NB4 (cell line): ENCODE results near the gene CA12.
A peak's percentile ranks its signal among the peaks of the same experiment; 100 is the strongest.

Experiments
- DNase-seq: peaks from one replicate; pipeline ENCODE4 v3.0.0; 2010; ENCODE audit warnings: low read depth
- H3K4me3 ChIP-seq: one replicate; pipeline ENCODE4 v1.5.1; 2011; ENCODE audit warnings: mild to moderate bottlenecking, low read depth, low read length, moderate library complexity
- MAX ChIP-seq: IDR thresholded peaks from 2 replicates; pipeline ENCODE4 v1.6.1; 2011; ENCODE audit warnings: low read depth, low read length
- MYC ChIP-seq: IDR thresholded peaks from 2 replicates; pipeline ENCODE4 v1.6.1; 2011; ENCODE audit warnings: low read depth, low read length
- POLR2A ChIP-seq: IDR thresholded peaks from 2 replicates; pipeline ENCODE4 v1.6.1; 2011; ENCODE audit warnings: mild to moderate bottlenecking; ENCODE audit not compliant: insufficient read length; ENCODE audit errors: extremely low read depth
- TF ChIP-seq, protein P1 (sequence below): IDR thresholded peaks from one replicate; pipeline ENCODE4 v1.5.1; 2012; ENCODE audit warnings: low read depth, low read length

The CA12 gene

GRCh38 chr15:63283126-63283525, 98.5 kb downstream of the CA12 start:
- peak; percentile 90 for DNase-seq
- TF ChIP-seq, protein P1, sequence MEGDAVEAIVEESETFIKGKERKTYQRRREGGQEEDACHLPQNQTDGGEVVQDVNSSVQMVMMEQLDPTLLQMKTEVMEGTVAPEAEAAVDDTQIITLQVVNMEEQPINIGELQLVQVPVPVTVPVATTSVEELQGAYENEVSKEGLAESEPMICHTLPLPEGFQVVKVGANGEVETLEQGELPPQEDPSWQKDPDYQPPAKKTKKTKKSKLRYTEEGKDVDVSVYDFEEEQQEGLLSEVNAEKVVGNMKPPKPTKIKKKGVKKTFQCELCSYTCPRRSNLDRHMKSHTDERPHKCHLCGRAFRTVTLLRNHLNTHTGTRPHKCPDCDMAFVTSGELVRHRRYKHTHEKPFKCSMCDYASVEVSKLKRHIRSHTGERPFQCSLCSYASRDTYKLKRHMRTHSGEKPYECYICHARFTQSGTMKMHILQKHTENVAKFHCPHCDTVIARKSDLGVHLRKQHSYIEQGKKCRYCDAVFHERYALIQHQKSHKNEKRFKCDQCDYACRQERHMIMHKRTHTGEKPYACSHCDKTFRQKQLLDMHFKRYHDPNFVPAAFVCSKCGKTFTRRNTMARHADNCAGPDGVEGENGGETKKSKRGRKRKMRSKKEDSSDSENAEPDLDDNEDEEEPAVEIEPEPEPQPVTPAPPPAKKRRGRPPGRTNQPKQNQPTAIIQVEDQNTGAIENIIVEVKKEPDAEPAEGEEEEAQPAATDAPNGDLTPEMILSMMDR: no peak
- TF ChIP-seq MAX (no peak), POLR2A (no peak), MYC (no peak)
- no peak overlapping the region for H3K4me3 ChIP-seq

DNA sequence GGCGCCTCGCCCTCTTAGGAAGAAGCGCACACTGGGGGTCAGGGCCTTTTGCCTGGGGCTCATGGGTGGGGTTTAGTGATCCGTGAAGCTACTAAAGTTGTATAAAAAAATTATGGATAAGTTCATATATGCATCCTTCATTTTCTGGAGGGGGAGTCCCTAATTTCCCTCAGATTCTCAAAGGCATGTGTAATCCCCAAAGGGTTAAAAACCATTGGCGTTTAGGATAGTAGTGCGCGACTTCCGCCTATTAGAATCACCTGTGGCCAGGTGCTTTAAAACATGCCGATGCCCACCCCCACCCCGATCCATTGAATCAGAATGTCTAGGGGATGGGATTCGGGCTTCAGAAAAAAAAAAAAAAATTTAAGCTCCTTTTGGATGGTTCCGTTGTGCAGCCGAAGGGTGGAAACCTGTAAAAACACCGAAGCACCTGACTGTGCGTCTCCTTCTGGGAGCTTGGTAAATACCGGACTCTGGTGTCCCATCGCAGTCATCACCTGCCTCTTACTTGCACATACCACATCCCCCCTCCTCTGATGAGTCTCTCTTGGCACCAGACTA, 103.7 kb downstream of the CA12 start:
- H3K4me3 ChIP-seq: peak overlapping the region; percentile 58
- no peak for TF ChIP-seq MAX
- no peak for TF ChIP-seq MYC
- TF ChIP-seq POLR2A: no peak
- TF ChIP-seq, protein P1: no peak
- DNase-seq: no peak

DNA sequence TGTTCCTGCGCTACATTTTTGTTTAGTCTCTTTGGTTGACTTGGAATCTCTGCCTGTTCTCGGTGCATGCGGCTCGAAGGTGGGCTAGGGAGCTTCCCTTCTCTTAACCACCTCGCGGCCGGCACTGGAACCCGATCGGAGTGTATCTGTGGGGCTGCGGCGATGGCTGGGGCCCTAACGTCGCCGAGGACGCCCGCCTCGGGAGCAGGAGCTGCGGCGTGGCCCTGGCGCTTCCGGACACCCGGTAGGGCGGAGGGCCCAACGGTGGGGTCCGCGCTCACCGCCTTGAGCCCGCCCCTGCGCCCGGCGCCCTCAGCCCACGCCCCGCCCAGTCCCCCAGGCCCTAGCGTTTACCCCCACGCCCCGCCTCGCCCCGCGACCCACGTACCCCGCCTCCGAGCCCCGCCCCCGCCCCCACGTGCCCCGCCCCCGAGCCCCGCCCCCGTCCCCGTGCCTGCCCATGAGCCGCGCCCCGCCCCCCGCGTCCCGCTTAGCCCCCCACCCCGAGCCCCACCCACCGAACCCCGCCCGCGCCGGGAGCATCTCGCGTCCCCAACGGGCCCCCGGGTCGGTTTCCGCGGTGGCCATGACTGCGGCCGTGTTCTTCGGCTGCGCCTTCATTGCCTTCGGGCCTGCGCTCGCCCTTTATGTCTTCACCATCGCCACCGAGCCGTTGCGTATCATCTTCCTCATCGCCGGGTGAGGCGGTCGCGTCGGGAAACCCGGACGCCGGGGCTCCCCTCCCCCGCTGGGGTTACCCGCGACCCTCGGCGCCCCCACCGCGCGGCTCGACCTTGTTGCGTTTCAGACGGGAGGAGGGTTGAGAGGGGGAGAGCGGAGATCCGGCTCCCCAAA, 104.4 kb downstream of the CA12 start, which contains the start of gene APH1B:
Gene APH1B (plus strand): TSS at position 568 of the 855 bp plus-strand sequence. CDS start 19 bp downstream, at position 587.
- H3K4me3 ChIP-seq: peak within 1 kb of the TSS; percentile 76
- TF ChIP-seq MYC: peak; percentile 46; the same call in 1 of the 2 replicates
- peak; percentile 74 for TF ChIP-seq POLR2A
- TF ChIP-seq, protein P1: no peak
- peak; percentile 42 for TF ChIP-seq MAX
- DNase-seq: peak; percentile 91

DNA sequence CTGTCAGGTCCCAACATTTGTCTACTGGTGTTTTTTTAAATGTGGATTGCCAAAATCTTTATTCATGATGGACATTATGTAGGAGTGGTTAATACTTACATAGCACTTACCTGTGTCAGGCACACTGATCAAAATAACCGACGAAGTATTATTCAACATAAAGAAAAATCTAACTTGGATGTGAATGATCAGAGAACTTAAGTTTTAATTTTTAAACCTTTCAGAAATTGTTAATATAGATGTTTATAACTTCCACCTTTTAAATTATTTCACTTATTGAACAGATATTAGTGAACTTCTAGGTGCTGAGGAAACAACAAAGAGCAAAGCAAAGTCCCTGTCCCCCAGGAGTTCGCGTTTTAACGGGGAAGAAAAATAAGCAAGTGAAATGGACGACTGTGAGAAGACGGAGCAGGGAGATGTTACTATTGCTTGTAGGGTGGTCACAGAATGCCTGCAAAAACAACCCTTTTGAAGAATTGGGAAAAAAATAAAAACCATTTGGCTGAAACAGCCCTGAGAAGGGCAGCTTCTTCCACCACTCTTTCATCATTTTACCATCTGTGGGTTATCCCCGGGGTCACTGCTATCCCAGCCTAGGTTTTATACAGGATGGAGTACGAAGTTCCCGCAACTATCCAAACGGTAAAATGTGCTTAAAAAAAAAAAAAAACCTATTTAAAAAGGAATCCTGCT, 105.2 kb downstream of the CA12 start:
- TF ChIP-seq, protein P1: no peak
- TF ChIP-seq POLR2A (no peak), MYC (no peak), MAX (no peak)
- H3K4me3 ChIP-seq: peak overlapping the region; percentile 76
- peak; percentile 28 for DNase-seq

DNA sequence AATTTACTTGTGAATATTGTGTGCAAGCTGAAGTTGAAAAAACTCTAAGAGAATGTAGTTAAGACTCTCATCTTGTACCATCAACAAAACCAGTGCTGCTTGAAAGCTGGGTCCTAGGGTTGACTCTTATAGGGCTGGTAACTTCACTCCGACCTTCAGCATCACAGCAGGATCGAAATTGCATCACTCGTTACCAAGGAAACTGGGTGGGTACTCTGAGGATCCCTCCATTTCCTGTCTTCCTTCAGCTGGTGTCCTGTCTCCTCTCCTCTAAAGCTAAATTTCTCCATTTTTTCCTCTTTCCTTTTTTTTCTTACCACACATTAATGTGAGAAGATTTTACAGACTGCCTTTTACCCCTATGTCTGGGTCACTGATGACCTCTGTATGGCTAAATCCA, 107.2 kb downstream of the CA12 start:
- H3K4me3 ChIP-seq: no peak overlapping the region
- DNase-seq: peak; percentile 64

More for the DNA sequence above, 107.2 kb downstream of the CA12 start:
- TF ChIP-seq, protein P1: no peak
- TF ChIP-seq MAX (no peak), POLR2A (no peak), MYC (no peak)
